ENCODE results near the gene C1orf167. TPM values are rescaled to one million over a fixed set of nuclear protein-coding genes. Genes with fewer than 3 reads are reported as not detected.

The C1orf167 gene
- total RNA-seq, 1 experiment from 2014 or later, result not detected

DNA sequence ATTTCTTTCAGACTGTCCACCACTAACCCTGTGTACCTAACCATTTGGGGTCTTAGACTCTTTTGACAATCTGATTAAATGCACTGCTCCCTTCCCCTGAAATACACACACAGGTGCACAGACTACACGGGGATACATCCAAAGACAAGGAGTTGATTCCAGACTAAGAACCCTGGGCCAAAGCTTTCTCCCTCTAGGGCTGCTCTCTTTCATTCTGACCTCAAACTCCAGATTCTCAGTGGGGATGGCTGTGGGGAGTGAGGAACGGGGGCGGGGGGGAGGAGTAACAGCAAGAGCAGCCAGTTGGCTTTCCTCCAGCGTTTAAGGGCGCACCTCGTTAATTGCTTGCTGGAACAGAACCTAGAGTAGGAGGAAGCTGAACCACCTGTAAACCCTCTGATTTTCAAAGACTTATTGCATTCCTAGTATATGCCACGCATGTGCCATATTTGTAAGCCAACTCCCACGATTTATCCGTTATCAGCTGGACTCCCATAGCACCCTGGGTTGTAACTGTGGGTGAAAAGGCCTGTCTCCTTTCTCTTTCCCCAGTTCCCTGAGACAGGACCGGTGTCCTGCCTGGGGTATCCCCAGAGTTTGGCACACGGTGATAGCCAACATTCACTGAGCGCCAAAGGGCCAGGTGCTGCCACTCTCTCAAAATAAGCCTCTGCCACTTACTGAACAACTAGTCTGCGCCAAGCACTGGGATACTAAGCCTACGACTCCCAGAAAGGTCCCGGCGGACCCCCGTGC lies 42.9 kb downstream of the C1orf167 start:
- CTCF ChIA-PET, result interaction anchor here (0.6 to 2.5 kb wide), 4 partner anchors 17 to 1728 kb away, joined by 3 to 6 read pairs (median 4); no protein-coding TSS in a partner anchor
- Mint-ChIP-seq H3K27me3 (ENCODE audit: insufficient read depth, unreplicated experiment) (no peaks in the 10 kb centered on the region), H3K4me3 (ENCODE audit: unreplicated experiment) (peak overlapping the region; percentile 95), H3K9me3 (ENCODE audit: unreplicated experiment) (no peaks in the 10 kb centered on the region), H3K36me3 (ENCODE audit: insufficient read depth, unreplicated experiment) (peaks cover 41% of the 10 kb centered on the region), H3K4me1 (ENCODE audit: insufficient read depth, unreplicated experiment) (peaks cover 34% of the 10 kb centered on the region), H3K27ac (ENCODE audit: low read depth, unreplicated experiment) (peak overlapping the region; percentile 96)
- TF ChIP-seq, protein P1, sequence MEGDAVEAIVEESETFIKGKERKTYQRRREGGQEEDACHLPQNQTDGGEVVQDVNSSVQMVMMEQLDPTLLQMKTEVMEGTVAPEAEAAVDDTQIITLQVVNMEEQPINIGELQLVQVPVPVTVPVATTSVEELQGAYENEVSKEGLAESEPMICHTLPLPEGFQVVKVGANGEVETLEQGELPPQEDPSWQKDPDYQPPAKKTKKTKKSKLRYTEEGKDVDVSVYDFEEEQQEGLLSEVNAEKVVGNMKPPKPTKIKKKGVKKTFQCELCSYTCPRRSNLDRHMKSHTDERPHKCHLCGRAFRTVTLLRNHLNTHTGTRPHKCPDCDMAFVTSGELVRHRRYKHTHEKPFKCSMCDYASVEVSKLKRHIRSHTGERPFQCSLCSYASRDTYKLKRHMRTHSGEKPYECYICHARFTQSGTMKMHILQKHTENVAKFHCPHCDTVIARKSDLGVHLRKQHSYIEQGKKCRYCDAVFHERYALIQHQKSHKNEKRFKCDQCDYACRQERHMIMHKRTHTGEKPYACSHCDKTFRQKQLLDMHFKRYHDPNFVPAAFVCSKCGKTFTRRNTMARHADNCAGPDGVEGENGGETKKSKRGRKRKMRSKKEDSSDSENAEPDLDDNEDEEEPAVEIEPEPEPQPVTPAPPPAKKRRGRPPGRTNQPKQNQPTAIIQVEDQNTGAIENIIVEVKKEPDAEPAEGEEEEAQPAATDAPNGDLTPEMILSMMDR (IDR thresholded peaks at IDR 0.05; ENCODE audit: unreplicated experiment), result no peak
- TSS peak; percentile 58 for BruUV-seq (replicated peaks)
- POLR2A ChIA-PET, result interaction anchor here (0.6 to 4.9 kb wide), 8 partner anchors 16 to 192 kb away, joined by 3 to 87 read pairs (median 5); partner anchors contain the start of genes AGTRAP and FBXO44
- DNase-seq (ENCODE audit: unreplicated experiment), result peak; percentile 84
- intact Hi-C loops (cut with micrococcal nuclease), result loop anchor here (2.0 kb wide), 1 partner anchor 14 kb away; no protein-coding TSS in a partner anchor

DNA sequence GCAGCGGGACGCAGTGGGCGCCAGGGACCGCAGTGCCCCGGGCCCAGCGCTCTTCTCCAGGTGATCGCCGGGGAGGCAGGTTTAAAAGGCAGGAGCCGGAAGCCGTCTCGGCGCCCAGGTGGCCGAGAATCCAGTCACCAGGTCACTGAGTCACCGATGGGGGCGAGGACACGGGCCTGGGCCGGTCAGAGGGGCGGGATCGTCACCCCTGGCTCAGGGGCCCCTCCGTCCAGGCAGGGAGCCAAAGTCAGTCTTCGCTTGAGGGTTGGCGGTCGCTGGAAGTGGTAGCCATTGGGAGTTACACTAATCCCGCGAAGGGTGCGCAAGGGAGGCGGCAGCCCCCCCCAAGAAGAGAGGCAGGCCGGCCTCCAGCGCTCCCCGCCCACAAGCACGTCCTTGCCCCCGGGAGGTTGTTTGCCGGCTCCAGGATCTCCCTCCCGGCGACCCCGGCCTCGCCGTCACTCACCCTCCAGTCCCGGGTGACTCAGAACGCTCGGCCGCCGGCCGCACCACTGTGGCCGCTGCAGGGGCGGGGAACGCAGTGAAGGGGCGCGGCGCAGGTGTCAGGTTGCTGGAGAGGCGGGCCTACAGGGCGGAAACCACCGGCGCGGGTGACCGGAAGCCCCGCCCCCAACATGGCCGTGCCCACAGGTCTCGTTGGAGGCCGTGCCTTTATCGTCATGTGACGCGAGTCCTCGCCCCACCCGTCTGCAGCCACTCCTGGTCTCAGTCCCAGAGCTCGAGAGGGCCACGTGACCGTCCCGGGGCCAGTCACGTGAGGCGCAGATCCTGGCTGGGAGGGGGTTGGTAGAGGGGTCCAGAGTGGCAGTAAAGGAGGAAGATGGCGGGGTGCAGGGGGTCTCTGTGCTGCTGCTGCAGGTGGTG lies 43.7 kb downstream of the C1orf167 start, which contains the start of the genes CLCN6 and MTHFR:
TSS of gene CLCN6 (plus strand) at position 770 of the 885 bp plus-strand sequence. CDS start at position 842, 72 bp downstream.
TSS of gene MTHFR (minus strand) at position 543 of the 885 bp plus-strand sequence. CDS start 2,848 bp downstream, outside the sequence.
- BruUV-seq (replicated peaks), result no TSS peak
- intact Hi-C loops (cut with micrococcal nuclease), result loop anchor here (1.0 to 2.0 kb wide), 2 partner anchors 15 to 69 kb away; partner anchors contain the start of gene AGTRAP
- Mint-ChIP-seq H3K9me3 (ENCODE audit: unreplicated experiment) (no peaks in the 10 kb centered on the region), H3K4me1 (ENCODE audit: insufficient read depth, unreplicated experiment) (peaks cover 34% of the 10 kb centered on the region), H3K36me3 (ENCODE audit: insufficient read depth, unreplicated experiment) (peaks cover 41% of the 10 kb centered on the region), H3K4me3 (ENCODE audit: unreplicated experiment) (peak within 1 kb of the TSS; percentile 95), H3K27me3 (ENCODE audit: insufficient read depth, unreplicated experiment) (no peaks in the 10 kb centered on the region), H3K27ac (ENCODE audit: low read depth, unreplicated experiment) (peak within 1 kb of the TSS; percentile 96)
- DNase-seq (ENCODE audit: unreplicated experiment), result peak; percentile 99
- ChIA-PET POLR2A (interaction anchor here (0.6 to 4.9 kb wide), 26 partner anchors 11 to 794 kb away, joined by 3 to 87 read pairs (median 5); partner anchors contain the start of genes AGTRAP, FBXO2 and MFN2), CTCF (interaction anchor here (0.6 to 1.9 kb wide), 8 partner anchors 8 to 397 kb away, joined by 3 to 8 read pairs (median 5); no protein-coding TSS in a partner anchor)
- TF ChIP-seq, protein P1 (IDR thresholded peaks at IDR 0.05; ENCODE audit: unreplicated experiment), result no peak

DNA sequence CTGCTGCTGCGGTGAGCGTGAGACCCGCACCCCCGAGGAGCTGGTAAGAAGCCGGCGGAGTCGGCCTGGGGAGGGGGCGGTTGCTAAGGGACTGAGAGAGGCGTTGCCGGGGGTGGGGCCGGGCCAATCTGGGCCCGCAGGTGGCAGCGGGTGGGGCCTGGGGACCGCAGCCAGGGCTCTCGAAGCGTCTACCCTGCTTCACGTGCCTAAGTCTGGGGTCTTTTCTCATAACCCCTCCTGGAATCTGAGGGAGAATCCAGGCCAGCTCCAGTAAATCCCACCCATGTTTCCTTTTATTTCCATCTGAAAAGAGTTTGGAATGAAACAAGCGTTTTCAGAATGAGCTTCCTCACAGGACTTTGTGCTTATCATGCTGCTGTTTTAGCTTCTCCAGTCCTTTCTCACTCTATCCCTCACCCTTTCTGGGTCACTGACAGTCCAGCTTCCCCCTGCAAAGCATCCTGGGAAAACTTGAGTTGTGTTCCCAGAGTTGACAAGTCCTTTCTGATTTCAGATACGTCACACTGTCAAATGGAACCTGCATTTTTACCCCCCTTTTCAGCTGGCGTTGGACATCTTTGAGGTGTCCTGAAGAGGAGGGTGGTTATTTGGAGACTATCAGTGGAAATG lies 44.4 kb downstream of the C1orf167 start:
- intact Hi-C loops (cut with micrococcal nuclease), result loop anchor here (1.0 kb wide), 1 partner anchor 70 kb away; the partner anchor contains the start of gene AGTRAP

More for the DNA sequence above, 44.4 kb downstream of the C1orf167 start:
- H3K4me1 Mint-ChIP-seq (ENCODE audit: insufficient read depth, unreplicated experiment), result peaks cover 34% of the 10 kb centered on the region
- peak overlapping the region; percentile 96 for H3K27ac Mint-ChIP-seq (ENCODE audit: low read depth, unreplicated experiment)
- peak overlapping the region; percentile 95 for H3K4me3 Mint-ChIP-seq (ENCODE audit: unreplicated experiment)
- POLR2A ChIA-PET, result interaction anchor here (0.5 to 4.2 kb wide), 24 partner anchors 11 to 794 kb away, joined by 3 to 60 read pairs (median 4); partner anchors contain the start of genes AGTRAP, FBXO2, MFN2 and UBIAD1
- H3K27me3 Mint-ChIP-seq (ENCODE audit: insufficient read depth, unreplicated experiment), result no peaks in the 10 kb centered on the region
- H3K36me3 Mint-ChIP-seq (ENCODE audit: insufficient read depth, unreplicated experiment), result peaks cover 38% of the 10 kb centered on the region
- no peaks in the 10 kb centered on the region for H3K9me3 Mint-ChIP-seq (ENCODE audit: unreplicated experiment)
- CTCF ChIA-PET, result interaction anchor here (0.6 to 1.9 kb wide), 8 partner anchors 9 to 759 kb away, joined by 3 to 8 read pairs (median 5); no protein-coding TSS in a partner anchor
- TF ChIP-seq, protein P1 (IDR thresholded peaks at IDR 0.05; ENCODE audit: unreplicated experiment), result no peak
- peak; percentile 21 for DNase-seq (ENCODE audit: unreplicated experiment)
- no TSS peak for BruUV-seq (replicated peaks)

Measured in MCF 10A (cell line).